ENCODE data around the gene APOA5.
"Not testable (repeated sequence)": the region's sequence is repeated elsewhere in the genome, so short reads cannot be mapped to it uniquely, and the experiment has no call there.

APOA5 gene

GRCh38 chr11:116772443-116773202, 19.1 kb downstream of the APOA5 start, which contains the start of gene BUD13:
Gene BUD13, minus strand, starts transcription at chr11:116772987. Its CDS starts 23 bp downstream, at chr11:116772964.
- DNase-seq = peak; percentile 95

DNA sequence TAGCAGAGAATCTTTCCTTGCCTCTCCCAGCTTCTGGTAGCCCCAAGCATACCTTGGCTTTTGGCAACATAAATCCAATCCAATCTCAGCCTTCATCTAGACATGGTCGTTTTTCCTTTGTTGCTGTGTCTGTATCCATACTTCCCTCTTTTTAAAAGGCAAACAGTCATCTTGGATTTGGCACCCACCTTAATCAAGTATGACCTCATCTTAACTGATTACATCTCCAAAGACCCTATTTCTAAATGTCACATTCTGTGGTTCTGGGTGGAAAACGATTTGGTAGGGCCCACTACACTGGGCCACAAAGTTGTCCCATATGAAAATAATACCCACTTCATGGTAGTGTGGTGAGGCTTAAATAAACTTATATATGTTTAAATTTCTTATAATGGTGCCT, 19.7 kb downstream of the APOA5 start:
- no peak for DNase-seq

DNA sequence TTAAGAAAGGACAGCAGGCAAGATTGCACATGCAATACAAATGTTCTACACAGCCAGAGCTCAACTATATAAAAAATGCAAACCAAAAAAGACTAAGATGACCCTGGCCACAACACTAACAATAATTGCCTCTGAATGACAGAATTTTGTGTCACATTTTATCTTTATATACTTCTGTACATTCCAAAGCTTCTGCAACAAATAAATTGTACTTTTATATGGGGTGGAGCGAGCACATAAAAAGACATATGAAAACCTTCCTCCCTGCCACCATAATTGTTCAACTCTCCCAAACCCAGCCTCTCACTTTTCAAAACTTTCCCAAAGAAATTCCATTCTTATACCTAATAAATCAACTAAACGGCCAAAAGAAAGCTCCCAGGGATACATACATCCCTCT, 29.5 kb downstream of the APOA5 start:
- DNase-seq = no peak

GRCh38 chr11:116756044-116756443, 35.6 kb downstream of the APOA5 start:
- not testable (repeated sequence) for DNase-seq

- DNase-seq = no peak
Measured at GRCh38 chr11:116750070-116750718, 41.5 kb downstream of the APOA5 start.

GRCh38 chr11:116742104-116742503, 49.6 kb downstream of the APOA5 start:
- no peak for DNase-seq

DNA sequence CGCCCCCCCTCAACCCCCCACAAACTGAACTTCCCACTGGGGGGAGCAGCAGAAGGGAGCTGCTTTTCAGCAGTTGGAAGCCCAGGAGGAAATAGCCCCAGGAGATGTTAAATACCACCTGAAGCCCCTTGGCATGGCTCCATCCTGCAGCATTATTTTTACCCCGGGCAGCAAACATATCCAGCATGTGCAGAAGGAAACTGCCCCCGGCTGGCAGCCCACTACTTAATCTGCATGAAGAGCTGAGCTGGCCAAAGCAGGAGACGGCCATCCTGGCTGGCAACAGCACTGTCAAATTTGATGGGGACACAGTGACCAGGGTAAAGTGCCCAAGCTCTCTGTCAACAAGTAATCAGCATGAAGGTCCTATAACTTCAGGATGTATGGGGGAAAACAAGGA, 50.9 kb downstream of the APOA5 start:
- no peak for DNase-seq

All from activated naive CD4-positive, alpha-beta T cell treated with Interleukin-2 at 50 U/mL for 16 hours (primary cell).